Neutrophil (primary cell): Measurements from ENCODE around the gene UGGT2.
"Not testable (repeated sequence)": the region's sequence is repeated elsewhere in the genome, so short reads cannot be mapped to it uniquely, and the experiment has no call there.

ENCODE experiments used
- H3K27ac ChIP-seq: fragments of 200-600 bp; sonication (generic); 2 replicates; pipeline ENCODE4 v1.5.1; 2016; ENCODE audit warnings: mild to moderate bottlenecking, moderate library complexity
- H3K27me3 ChIP-seq: fragments of 200-600 bp; sonication (generic); 2 replicates; pipeline ENCODE4 v1.6.0; 2016; ENCODE audit warnings: mild to moderate bottlenecking
- H3K36me3 ChIP-seq: fragments of 200-600 bp; sonication (generic); 2 replicates; pipeline ENCODE4 v1.5.1; 2017
- H3K4me1 ChIP-seq, 2 experiments: fragments of 200-600 bp in 1 of 2; sonication (generic) in 1 of 2; 1 replicate in 1 of 2; 2 replicates in 1 of 2; pipeline versions ENCODE4 v1.5.1 to v1.6.1; 2013 to 2016; ENCODE audit warnings: low read depth in 1 of 2, low read length in 1 of 2, mild to moderate bottlenecking in 1 of 2, moderate library complexity in 1 of 2; ENCODE audit not compliant: control insufficient read depth in 1 of 2, insufficient read depth in 1 of 2
- H3K4me3 ChIP-seq, 2 experiments: fragments of 200-600 bp in 1 of 2; sonication (generic) in 1 of 2; 1 replicate in 1 of 2; 2 replicates in 1 of 2; pipeline ENCODE4 v1.5.1; 2013 to 2016; ENCODE audit warnings: low read depth in 1 of 2, low read length in 1 of 2, mild to moderate bottlenecking in 1 of 2, moderate library complexity in 1 of 2
- H3K9me3 ChIP-seq: fragments of 200-600 bp; sonication (generic); 2 replicates; pipeline ENCODE4 v1.5.1; 2016
- TF ChIP-seq, protein P1 (sequence below): fragments of 200-600 bp; sonication (generic); IDR thresholded peaks from 2 replicates; pipeline ENCODE4 v1.5.1; 2016; ENCODE audit warnings: antibody characterized with exemption

The UGGT2 gene

DNA sequence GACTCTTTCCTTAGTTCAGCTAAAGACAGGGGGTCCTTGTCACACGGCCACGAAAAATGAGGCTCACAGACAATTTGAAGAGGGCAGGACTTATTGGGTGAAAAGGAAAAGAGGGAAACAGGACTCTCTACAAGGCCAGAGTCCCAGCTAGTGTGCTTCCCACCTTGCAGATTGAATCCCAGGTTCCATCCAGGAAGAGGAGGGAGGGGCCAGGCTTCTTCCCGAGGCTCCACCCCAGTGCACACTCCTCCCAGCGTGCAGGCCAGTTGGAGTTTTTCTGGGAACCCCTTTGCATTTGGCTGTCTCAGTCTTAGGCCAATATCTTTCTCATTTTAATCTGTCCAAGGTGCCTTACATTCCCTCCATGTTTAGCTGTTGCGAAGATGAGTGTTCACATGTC is 269.5 kb downstream of the UGGT2 start:
- Histone ChIP-seq H3K9me3 (no peaks in the 10 kb centered on the region), H3K27me3 (no peaks in the 10 kb centered on the region), H3K4me1 (no peaks in the 10 kb centered on the region), H3K36me3 (peaks cover 79% of the 10 kb centered on the region), H3K27ac (peak overlapping the region; percentile 8), H3K4me3 (no peak overlapping the region)
- TF ChIP-seq, protein P1, sequence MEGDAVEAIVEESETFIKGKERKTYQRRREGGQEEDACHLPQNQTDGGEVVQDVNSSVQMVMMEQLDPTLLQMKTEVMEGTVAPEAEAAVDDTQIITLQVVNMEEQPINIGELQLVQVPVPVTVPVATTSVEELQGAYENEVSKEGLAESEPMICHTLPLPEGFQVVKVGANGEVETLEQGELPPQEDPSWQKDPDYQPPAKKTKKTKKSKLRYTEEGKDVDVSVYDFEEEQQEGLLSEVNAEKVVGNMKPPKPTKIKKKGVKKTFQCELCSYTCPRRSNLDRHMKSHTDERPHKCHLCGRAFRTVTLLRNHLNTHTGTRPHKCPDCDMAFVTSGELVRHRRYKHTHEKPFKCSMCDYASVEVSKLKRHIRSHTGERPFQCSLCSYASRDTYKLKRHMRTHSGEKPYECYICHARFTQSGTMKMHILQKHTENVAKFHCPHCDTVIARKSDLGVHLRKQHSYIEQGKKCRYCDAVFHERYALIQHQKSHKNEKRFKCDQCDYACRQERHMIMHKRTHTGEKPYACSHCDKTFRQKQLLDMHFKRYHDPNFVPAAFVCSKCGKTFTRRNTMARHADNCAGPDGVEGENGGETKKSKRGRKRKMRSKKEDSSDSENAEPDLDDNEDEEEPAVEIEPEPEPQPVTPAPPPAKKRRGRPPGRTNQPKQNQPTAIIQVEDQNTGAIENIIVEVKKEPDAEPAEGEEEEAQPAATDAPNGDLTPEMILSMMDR, result no peak

DNA sequence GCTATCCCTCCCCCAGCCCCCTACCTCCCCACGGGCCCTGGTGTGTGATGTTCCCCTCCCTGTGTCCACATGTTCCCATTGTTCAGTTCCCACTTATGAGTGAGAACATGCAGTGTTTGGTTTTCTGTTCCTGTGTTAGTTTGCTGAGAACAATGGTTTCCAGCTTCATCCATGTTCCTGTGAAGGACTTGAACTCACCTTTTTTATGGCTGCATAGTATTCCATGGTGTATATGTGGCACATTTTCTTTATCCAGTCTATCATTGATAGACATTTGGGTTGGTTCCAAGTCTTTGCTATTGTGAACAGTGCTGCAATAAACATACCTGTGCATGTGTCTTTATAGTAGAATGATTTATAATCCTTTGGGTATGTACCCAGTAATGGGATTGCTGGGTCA is 271.3 kb downstream of the UGGT2 start:
- peaks cover 73% of the 10 kb centered on the region for H3K36me3 ChIP-seq
- H3K27ac ChIP-seq, result not testable (repeated sequence)

DNA sequence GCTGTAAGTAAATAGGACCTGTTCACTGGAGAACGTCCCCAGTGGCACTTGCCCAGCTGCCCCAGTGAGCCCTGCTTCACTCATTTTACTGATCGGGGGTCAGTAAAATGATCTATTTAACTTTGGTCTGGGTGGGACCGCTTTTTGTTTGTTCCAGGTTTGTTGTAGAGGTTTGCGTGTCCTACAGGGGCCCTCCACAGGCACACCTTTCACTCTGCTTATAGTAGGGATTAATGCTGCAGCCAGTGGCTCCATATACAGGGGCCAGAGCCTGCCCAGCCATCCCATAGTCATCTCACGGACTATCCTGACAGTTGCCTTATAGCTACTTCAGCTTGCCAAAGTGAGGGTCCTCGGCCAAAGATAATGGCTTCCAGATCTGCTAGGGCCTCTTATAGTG is 272.2 kb downstream of the UGGT2 start:
- Histone ChIP-seq H3K27me3 (no peaks in the 10 kb centered on the region), H3K4me3 (no peak overlapping the region)

More for the DNA sequence above, 271.3 kb downstream of the UGGT2 start:
- not testable (repeated sequence) for H3K27me3 ChIP-seq, H3K9me3 ChIP-seq, H3K4me1 ChIP-seq, H3K4me3 ChIP-seq

DNA sequence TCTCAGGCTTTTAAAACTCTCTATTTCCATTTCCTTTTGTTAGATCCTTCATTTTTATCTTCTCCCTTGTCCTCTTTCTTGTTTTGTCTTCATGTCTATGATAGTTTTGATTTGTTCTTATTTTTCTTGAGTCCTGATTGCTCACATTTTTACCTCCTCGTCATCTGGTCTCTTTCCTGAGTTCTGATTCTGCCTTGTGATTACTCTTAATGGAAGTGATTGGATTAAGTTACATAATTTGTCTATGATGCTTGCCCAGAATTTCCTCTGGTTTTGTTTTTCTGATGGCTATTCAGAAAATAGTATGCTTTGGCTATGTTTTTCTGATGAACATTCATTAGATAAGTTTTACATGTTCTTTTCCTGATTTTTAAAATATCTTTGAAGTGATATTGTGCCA is 273.7 kb downstream of the UGGT2 start:
- Histone ChIP-seq H3K27me3 (no peaks in the 10 kb centered on the region), H3K9me3 (no peaks in the 10 kb centered on the region), H3K36me3 (peaks cover 54% of the 10 kb centered on the region), H3K4me3 (no peak overlapping the region), H3K4me1 (no peaks in the 10 kb centered on the region), H3K27ac (no peak overlapping the region)
- TF ChIP-seq, protein P1, result no peak

More for the DNA sequence above, 272.2 kb downstream of the UGGT2 start:
- TF ChIP-seq, protein P1, result no peak
- H3K36me3 ChIP-seq, result peaks cover 64% of the 10 kb centered on the region
- H3K9me3 ChIP-seq, result no peaks in the 10 kb centered on the region
- H3K4me1 ChIP-seq, result no peaks in the 10 kb centered on the region
- H3K27ac ChIP-seq, result no peak overlapping the region

DNA sequence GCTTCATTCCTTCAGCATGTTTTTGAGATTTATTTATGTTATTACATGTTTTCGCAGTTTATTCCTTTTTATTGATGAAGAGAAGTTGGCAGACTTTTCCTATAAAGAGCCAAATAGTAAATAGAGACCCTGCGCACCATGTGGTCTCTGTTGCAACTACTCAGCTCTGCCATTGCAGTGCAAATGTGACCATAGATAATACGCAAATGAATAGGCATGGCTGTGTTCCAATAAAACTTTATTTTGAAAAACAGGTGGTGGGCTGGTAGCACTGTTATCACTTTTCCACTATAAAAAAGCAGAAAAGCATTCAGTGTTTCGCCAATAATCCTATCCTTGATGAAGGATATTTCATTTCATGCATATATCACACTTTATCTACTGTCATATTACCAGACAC is 281.3 kb downstream of the UGGT2 start:
- Histone ChIP-seq H3K36me3 (peaks cover 35% of the 10 kb centered on the region), H3K27ac (no peak overlapping the region), H3K27me3 (no peaks in the 10 kb centered on the region), H3K9me3 (no peaks in the 10 kb centered on the region), H3K4me3 (no peak overlapping the region), H3K4me1 (no peaks in the 10 kb centered on the region)
- TF ChIP-seq, protein P1, result no peak

DNA sequence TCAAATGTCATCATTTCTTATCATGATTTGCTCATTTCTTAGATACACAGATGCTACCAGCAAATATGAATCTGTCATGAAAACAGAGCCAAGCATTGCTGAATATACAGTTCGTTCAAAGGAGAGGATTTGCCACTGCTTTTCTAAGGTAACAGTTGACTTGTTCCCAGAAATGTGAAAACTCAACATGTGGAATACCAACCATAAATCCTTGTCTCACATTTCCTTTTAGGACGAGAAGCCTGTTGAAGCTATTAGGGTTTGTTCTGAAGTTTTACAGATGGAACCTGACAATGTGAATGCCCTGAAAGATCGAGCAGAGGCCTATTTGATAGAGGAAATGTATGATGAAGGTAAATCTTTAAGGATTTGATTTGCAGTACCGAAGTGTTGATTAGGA is 289.6 kb downstream of the UGGT2 start:
- TF ChIP-seq, protein P1, result no peak
- Histone ChIP-seq H3K27me3 (no peaks in the 10 kb centered on the region), H3K9me3 (no peaks in the 10 kb centered on the region), H3K4me1 (no peaks in the 10 kb centered on the region), H3K27ac (no peak overlapping the region), H3K36me3 (peaks cover 73% of the 10 kb centered on the region), H3K4me3 (no peak overlapping the region)

DNA sequence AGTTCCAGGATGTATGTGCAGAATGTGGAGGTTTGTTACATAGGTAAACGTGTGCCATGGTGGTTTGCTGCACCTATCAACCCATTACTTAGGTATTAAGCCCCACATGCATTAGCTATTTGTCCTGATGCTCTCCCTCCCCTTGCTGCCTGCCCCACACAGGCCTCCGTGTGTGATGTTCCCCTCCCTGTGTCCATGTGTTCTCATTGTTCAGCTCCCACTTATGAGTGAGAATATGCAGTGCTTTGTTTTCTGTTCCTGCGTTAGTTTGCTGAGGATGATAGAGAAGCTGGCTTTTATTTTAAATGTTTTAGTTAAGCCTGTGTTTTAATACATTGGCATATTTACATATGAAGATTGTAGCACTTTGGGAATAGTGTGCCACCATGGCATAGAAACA is 290.6 kb downstream of the UGGT2 start:
- not testable (repeated sequence) for H3K27me3 ChIP-seq, H3K4me1 ChIP-seq, H3K9me3 ChIP-seq, H3K4me3 ChIP-seq, H3K27ac ChIP-seq
- peaks cover 74% of the 10 kb centered on the region for H3K36me3 ChIP-seq
